ENCODE measurements around the gene ABLIM2. TPM values are rescaled to one million over a fixed set of nuclear protein-coding genes. Genes with fewer than 3 reads are reported as not detected.

ABLIM2 gene
- polyA plus RNA-seq, 3 donors, result 0.21 TPM; not detected in 2

- Histone ChIP-seq H3K27me3 (ENCODE audit: control insufficient read depth in 2 of 2, insufficient read depth in 2 of 2, low read length in 2 of 2) (peaks cover 0 to 3% of the 10 kb centered on the region in 2 donors), H4K20me1 (ENCODE audit: insufficient read depth, low read length) (no peaks in the 10 kb centered on the region), H3K27ac (ENCODE audit: low read depth in 1 of 2, low read length in 2 of 2) (no peak overlapping the region), H3K36me3 (replicated peaks in 1 of 2; ENCODE audit: control insufficient read depth in 1 of 2, insufficient read depth in 2 of 2, low read length in 2 of 2) (no peaks in the 10 kb centered on the region), H3K4me3 (replicated peaks in 1 of 3; ENCODE audit: low read depth in 2 of 3, low read length in 3 of 3) (no peak overlapping the region), H3K9me3 (replicated peaks in 1 of 2; ENCODE audit: control insufficient read depth in 1 of 2, insufficient read depth in 1 of 2, low read length in 2 of 2) (no peaks in the 10 kb centered on the region), H3K9ac (ENCODE audit: insufficient read depth, low read length, poor library complexity, severe bottlenecking) (no peak overlapping the region), H2AFZ (ENCODE audit: insufficient read depth, low read depth, low read length, poor library complexity, severe bottlenecking) (no peak overlapping the region), H3K79me2 (ENCODE audit: insufficient read depth, low read length) (no peaks in the 10 kb centered on the region), H3K4me2 (replicated peaks; ENCODE audit: extremely low read depth, low read length, poor library complexity, severe bottlenecking) (no peak overlapping the region), H3K4me1 (ENCODE audit: control insufficient read depth in 1 of 2, insufficient read depth in 2 of 2, low read length in 2 of 2) (no peaks in the 10 kb centered on the region)
- Mint-ChIP-seq H3K4me3 (no peak overlapping the region), H3K4me1 (no peaks in the 10 kb centered on the region), H3K27me3 (ENCODE audit: low read depth in 3 of 3) (peaks cover 4 to 18% (median 11%) of the 10 kb centered on the region in 3 donors), H3K36me3 (no peaks in the 10 kb centered on the region), H3K9me3 (peaks cover 0 to 7% (median 0%) of the 10 kb centered on the region in 7 donors), H3K27ac (no peak overlapping the region)
- no peak for DNase-seq
- 94% methylated on average over 5 of the region's 10 CpGs for WGBS (ENCODE audit: insufficient coverage)
- intact Hi-C loops (cut with micrococcal nuclease), result no loop called here
- TF ChIP-seq CTCF (IDR thresholded peaks at IDR 0.05), result no peak
These were observed 167.7 kb downstream of the ABLIM2 start for GRCh38 chr4:7990807-7991459.

- Mint-ChIP-seq H3K36me3 (no peaks in the 10 kb centered on the region), H3K27ac (no peak overlapping the region), H3K9me3 (peaks cover 0 to 4% (median 0%) of the 10 kb centered on the region in 7 donors), H3K27me3 (ENCODE audit: low read depth in 3 of 3) (peaks cover 8 to 20% (median 16%) of the 10 kb centered on the region in 3 donors), H3K4me3 (no peak overlapping the region), H3K4me1 (no peaks in the 10 kb centered on the region)
- DNase-seq, result no peak
- Histone ChIP-seq H3K4me1 (ENCODE audit: control insufficient read depth in 1 of 2, insufficient read depth in 2 of 2, low read length in 2 of 2) (no peaks in the 10 kb centered on the region), H3K9ac (ENCODE audit: insufficient read depth, low read length, poor library complexity, severe bottlenecking) (no peak overlapping the region), H4K20me1 (ENCODE audit: insufficient read depth, low read length) (no peaks in the 10 kb centered on the region), H3K27me3 (ENCODE audit: control insufficient read depth in 2 of 2, insufficient read depth in 2 of 2, low read length in 2 of 2) (peaks cover 0 to 6% of the 10 kb centered on the region in 2 donors), H3K9me3 (replicated peaks in 1 of 2; ENCODE audit: control insufficient read depth in 1 of 2, insufficient read depth in 1 of 2, low read length in 2 of 2) (no peaks in the 10 kb centered on the region), H3K27ac (ENCODE audit: low read depth in 1 of 2, low read length in 2 of 2) (no peak overlapping the region), H2AFZ (ENCODE audit: insufficient read depth, low read depth, low read length, poor library complexity, severe bottlenecking) (no peak overlapping the region), H3K4me2 (replicated peaks; ENCODE audit: extremely low read depth, low read length, poor library complexity, severe bottlenecking) (no peak overlapping the region), H3K4me3 (replicated peaks in 1 of 3; ENCODE audit: low read depth in 2 of 3, low read length in 3 of 3) (no peak overlapping the region), H3K79me2 (ENCODE audit: insufficient read depth, low read length) (no peaks in the 10 kb centered on the region), H3K36me3 (replicated peaks in 1 of 2; ENCODE audit: control insufficient read depth in 1 of 2, insufficient read depth in 2 of 2, low read length in 2 of 2) (no peaks in the 10 kb centered on the region)
- intact Hi-C loops (cut with micrococcal nuclease), result no loop called here
- 78% methylated on average over 1 of the region's 2 CpGs for WGBS (ENCODE audit: insufficient coverage)
- TF ChIP-seq CTCF (IDR thresholded peaks at IDR 0.05), result no peak
These were observed 169.0 kb downstream of the ABLIM2 start for GRCh38 chr4:7989654-7990053.
